PFSK-1 (cell line): ENCODE measurements around the gene RPL37A.

Experiments used
- POLR2AphosphoS5 ChIP-seq: IDR thresholded peaks from 2 replicates; pipeline ENCODE4 v1.6.1; 2012; ENCODE audit warnings: low read depth, mild to moderate bottlenecking, control low read depth, low read length, moderate library complexity
- REST ChIP-seq, 2 experiments: IDR thresholded peaks; 2 replicates each; pipeline versions ENCODE4 v1.6.1 to v1.8.0; 2011 to 2012; ENCODE audit warnings: low read depth in 2 of 2, low read length in 2 of 2, control low read depth in 1 of 2, inconsistent platforms in 1 of 2, mild to moderate bottlenecking in 1 of 2, moderate library complexity in 1 of 2; ENCODE audit not compliant: insufficient read depth in 1 of 2
- SIN3A ChIP-seq: IDR thresholded peaks from 2 replicates; pipeline ENCODE4 v1.6.1; 2012; ENCODE audit warnings: mild to moderate bottlenecking, low read length, moderate library complexity, borderline replicate concordance; ENCODE audit not compliant: insufficient read depth
- TAF1 ChIP-seq: IDR thresholded peaks from 2 replicates; pipeline ENCODE4 v1.6.1; 2012; ENCODE audit warnings: low read length, control low read depth, borderline replicate concordance; ENCODE audit not compliant: insufficient read depth

GRCh38 chr2:216536734-216537210 lies 38.1 kb downstream of the RPL37A start:
- no peak for TF ChIP-seq TAF1
- TF ChIP-seq REST (IDR thresholded peaks at IDR 0.05; ENCODE audit: insufficient read depth in 1 of 2, low read depth in 2 of 2, low read length in 2 of 2): 0 out of 4 replicates have a peak, but pooled peaks of 1 of the 2 experiments have one; percentile 57
- TF ChIP-seq POLR2AphosphoS5: no peak
- no peak for TF ChIP-seq SIN3A
